Measurements from ENCODE around the gene TMEM255A.
A peak's percentile ranks its signal among the peaks of the same experiment; 100 is the strongest.
"Not testable (repeated sequence)": the region's sequence is repeated elsewhere in the genome, so short reads cannot be mapped to it uniquely, and the experiment has no call there.

Gene TMEM255A

DNA sequence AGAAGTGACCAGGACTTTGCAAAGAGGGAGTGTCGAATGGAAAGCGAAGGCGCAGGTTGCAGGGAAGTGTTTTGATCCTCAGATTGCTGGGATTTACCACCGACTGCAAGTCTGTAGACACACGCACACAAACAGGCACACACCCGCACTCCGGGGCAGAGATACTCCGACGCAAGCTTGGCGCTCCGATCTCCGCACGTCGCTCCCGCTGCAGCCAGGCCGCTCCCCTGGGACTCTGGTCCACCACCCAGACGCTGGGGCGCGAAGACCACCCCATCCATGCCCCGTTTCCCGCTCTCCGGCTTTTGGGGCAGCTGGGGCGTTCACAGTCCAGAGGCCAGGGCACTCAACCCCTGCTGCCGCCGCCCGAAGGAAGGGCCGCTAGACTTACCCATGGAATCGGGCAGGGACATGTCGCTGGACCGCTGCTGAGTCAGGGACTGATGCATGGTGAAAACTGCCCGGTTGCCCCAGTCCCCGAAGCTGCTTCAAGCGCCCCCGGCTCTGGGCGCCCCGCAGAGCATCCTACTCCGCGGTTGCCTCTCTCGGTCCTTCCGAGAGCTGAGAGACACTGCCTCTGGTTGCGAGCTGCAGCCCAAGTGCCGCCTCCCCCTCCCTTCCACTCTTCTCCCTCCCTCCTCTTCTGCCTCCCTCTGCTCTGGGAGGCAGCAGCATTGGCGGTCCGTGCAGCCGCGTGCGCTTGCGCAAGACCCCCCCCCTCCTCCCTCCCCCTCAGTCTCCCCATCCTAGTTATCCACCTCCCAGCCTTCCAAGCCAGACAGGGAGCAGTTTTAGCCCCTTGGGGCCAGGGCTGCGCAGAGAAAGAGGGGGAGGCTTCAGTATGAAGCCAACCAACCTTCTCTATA is at the start of gene TMEM255A:
TMEM255A (minus strand) TSS at position 601 of the 866 bp plus-strand sequence; CDS start at position 449, 152 bp downstream.
- DNase-seq (ENCODE audit: low read depth): no peak

DNA sequence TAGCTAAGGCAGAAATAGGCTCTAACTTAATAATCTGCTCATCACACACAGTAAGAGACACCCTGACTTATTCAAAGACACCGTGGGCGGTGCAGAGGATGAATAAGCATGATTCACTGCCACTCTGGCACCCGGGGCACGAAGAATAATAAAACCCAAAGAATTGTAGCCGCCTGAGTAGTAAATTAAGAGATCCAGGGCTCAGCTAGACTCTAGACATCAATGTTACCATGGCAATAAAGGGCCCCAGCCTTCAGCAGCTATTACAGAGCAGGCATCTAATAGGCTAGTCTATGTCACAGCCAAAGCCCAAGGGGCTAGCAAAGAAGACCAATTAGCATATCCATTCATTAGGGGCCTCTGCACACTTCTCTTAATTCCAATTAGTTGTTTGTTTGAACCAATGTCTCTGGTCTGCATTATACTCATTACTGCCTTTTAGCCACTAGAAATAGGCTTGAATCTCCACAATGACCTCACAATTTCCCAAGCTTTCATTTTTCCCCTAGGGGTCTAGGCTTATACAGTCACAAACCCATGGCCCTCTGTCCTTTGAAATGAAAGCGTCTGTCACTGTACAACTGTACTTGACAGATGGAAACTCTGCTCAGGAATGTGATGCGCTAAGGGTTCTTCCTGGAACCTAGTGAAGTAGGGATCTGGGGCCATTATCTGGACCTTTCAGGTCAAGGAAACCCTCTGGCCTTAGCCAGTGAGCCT is 47.6 kb upstream of the TMEM255A start:
- no peak for DNase-seq (ENCODE audit: low read depth)

DNA sequence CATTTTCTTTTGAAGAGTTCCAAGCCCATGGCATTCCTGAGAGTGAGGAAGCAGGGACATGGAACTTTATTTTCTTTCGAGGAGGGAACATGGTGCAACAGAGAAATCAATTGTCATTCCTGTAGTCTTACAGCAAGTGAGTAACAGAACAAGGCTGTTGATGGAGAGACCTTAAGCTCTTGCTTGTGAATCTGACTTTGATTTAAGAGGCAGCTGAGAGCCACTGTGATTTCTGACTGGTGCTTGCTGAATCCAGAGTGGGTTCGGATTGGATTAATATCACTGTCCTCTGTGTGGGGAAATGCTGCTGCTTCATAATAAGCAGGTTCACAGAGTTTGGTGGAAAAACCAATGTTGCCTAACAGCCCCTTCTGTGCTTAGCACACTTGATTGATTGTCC is 45.9 kb upstream of the TMEM255A start:
- no peak for DNase-seq (ENCODE audit: low read depth)

DNA sequence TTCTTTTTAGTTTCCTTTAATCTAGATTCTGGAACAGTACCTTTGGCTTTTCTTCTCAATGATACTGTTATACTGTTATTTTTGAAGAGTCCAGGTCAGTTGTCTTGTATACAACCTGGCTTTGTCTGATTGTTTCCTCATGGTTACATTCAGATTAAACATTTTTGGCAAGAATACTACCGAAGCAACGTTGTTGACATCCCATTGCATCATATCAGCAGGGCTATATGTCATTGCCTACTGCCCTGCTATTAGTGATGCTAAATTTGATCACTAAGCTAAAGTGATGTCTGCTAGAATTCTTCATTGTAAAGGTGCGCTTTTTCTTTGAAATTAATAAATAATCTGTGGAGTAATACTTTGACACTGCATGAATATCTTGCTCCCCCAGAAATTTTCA is 44.8 kb upstream of the TMEM255A start:
- no peak for DNase-seq (ENCODE audit: low read depth)

DNA sequence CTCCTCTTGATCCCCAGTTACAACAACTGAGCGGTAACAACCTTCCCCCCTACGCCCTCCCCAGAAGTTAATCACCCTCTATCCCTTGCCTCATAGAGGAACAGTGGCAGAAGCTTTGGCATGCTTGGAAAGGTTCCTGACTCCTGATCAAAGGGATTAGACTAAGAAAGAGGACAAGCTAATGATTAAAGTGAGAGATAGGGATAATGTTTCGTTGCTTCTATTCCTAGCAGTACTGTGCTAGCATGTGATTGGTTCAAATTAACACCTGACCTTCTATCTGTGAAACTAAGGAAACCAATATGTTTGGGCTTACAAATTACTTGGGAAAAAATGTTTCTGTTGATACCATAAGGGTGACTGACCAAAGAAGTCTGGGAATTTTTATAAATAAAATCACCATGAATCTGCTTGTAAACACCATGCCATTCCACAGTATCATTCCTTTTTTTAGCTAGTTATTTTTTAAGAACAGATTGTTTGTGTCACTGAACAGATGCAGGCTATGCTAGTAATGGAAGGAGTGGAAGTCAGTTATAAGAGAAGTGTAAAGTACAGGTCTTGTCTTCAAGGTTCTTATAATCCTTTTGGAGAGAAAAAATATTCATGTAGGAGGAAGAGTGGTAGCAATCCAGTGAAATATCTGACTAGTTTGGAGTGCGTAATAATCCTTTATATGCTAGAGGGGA is 39.3 kb upstream of the TMEM255A start:
- DNase-seq (ENCODE audit: low read depth): no peak

DNA sequence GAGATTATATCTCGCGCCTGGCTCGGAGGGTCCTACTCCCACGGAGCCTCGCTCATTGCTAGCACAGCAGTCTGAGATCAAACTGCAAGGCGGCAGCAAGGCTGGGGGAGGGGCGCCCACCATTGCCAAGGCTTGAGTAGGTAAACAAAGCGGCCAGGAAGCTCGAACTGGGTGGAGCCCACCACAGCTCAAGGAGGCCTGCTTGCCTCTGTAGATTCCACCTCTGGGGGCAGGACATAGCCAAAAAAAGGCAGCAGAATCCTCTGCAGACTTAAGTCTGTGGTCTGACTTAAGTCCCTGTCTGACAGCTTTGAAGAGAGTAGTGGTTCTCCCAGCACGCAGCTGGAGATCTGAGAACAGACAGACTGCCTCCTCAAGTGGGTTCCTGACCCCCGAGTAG is 33.3 kb upstream of the TMEM255A start:
- not testable (repeated sequence) for DNase-seq (ENCODE audit: low read depth)

DNA sequence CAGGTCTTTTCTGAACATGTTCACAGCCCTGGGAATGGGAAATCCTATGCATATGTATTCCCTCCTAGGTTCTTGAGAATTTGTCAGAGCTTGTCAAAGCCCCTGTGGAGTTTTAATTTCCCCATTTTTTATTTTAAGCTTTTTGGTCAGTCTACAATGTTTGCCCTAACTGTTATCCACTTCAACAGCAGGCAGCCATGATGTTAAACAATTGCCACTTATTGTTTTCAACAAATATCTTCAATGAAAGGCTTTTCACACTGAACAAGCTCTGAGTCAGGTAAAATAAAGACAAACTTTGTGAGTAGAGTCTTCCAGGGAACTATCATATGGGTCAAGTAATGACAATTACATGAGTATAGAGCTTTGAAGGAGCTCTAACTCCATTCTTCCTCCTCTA is 25.6 kb upstream of the TMEM255A start:
- no peak for DNase-seq (ENCODE audit: low read depth)

DNA sequence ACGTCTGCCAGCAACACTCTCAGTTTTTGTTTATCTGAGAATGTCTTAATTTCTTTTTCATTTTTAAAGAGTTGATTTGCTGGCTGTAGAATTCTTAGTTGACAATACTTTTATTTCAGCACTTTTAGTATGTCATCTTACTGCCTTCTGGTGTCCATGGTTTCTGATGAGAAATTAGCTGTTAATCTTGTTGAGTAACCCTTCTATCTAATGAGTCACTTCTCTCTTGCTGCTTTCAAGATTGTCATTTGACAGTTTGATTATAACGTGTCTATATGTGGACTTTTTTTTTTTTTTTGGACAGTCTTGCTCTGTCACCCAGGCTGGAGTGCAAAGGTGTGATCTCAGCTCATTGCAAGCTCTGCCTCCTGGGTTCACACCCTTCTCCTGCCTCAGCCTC is 24.0 kb upstream of the TMEM255A start:
- DNase-seq (ENCODE audit: low read depth): no peak

DNA sequence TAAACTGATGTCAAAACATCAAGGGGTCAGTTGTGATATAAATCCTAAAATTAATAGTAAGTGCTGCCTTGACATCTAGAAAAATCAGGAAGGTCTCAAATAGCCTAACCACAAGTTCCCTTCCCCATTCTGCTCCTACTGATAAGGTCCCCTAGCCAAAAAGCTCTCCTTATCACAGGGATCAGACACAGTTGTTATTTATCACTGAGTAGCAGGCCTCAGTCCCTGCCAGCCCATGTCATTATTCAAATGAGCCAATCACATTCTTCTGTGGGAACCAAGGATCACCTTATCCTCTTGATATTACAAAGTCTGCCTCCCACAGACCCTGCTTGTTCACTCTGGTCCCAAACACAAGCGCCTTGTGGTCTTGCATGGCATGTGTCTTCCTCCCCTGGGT is 23.3 kb upstream of the TMEM255A start:
- no peak for DNase-seq (ENCODE audit: low read depth)

DNA sequence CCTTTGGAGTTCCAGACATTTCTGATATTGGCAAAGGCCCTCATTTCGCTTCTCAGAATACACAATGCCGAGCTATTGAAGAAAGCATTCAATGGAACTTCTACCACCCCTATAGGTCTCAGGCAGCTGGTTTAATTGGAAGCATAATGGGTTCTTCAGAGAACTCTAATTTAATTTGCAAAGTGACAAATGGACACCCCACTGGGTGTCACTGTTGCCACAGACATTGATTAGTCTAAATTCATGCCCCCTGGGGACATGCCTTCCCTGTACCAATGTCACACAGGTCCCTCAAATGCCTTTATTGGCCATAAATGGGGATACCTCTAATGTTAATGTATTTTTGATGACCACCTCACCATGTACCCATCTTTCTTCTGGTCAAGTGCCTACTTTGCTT is 22.9 kb upstream of the TMEM255A start:
- DNase-seq (ENCODE audit: low read depth): no peak

DNA sequence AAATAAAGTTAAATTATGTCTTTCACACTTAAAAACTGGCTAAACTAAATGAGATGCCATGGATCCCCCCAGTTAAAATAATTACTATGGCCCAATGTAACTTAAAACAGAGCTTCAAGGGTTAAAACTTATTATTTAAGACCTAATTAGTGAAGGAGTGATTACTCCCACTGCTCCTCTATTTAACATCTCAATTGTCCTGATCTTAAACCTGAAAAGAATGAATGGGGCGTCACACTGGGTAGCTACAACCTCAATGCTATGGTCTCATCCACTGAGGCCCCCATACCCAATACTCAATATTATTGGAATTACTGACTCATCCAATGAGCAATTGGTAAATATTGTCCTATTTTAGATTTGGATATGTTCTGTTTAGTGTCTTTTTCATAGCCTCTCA is 21.1 kb upstream of the TMEM255A start:
- no peak for DNase-seq (ENCODE audit: low read depth)

DNA sequence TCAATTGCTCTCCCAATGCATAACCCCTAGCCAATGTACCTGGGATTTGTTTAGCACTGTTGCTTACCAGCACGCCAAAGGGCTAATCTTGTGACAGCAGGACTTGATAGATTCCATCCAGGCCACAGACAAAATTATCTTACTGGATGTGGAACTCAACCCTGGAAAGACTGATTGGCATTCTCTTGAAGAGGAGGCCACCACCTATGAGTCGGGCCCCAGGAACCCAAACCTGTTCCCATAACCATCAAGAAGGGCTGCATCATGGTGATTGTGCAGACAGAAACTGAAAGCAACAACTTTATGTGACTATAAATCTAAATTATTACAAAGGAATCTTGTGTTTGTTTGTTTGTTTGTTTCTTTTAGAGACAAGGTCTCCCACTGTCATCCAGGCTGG is 19.9 kb upstream of the TMEM255A start:
- no peak for DNase-seq (ENCODE audit: low read depth)

DNA sequence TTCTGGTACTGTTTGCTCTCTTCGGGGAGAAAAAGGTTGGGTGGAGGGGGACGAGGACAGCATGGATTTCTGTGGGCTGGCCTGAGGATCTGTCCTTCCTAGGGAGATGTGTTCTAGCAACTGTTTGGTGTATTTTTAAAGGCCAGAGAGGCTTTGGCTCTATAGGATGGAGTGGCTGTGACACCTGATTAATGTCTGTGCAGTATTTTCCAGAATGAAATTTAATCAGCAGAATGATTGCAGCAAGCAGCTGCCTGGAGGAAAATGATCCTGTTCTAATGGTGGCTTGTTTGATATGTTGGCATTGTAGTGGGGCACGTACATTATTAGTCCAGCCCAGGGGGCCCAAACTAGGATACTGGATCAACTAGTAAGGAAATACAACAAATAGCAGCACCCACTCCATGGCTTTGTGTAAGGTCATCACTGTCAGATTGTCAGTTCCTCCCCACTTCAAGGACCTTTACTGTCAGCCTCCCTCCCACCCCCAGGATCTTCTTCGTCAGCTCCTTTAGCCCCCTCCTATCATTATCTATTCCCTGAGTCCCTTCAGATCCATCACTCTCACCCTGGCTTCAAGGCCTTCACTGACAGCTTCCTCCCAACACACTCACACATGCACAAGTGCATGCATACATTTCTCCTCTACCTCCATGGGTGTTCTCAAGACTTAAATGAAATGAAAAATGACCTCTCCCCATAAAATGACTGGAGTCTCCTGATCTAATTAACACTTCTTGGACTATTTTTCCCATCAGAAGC is 10.4 kb upstream of the TMEM255A start:
- DNase-seq (ENCODE audit: low read depth): no peak

DNA sequence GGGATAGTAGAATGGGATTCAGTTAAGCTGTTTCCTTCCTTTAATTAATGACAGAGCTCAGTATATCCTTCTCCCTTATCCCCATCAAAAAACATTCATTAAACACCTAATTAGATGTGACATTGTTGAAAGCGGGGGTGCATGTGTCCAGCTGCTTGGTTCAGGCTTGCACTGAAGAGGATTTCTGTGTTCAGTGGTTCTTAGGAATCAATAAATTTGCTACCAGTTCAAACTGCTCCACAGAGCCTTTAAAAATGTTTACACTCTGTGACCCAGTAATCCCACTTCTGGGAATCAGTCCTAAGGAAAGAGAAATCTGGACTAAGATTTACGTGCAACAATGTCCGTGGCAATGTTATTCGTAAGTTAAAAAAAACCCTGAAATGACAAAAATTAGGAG is 7.2 kb upstream of the TMEM255A start:
- no peak for DNase-seq (ENCODE audit: low read depth)

DNA sequence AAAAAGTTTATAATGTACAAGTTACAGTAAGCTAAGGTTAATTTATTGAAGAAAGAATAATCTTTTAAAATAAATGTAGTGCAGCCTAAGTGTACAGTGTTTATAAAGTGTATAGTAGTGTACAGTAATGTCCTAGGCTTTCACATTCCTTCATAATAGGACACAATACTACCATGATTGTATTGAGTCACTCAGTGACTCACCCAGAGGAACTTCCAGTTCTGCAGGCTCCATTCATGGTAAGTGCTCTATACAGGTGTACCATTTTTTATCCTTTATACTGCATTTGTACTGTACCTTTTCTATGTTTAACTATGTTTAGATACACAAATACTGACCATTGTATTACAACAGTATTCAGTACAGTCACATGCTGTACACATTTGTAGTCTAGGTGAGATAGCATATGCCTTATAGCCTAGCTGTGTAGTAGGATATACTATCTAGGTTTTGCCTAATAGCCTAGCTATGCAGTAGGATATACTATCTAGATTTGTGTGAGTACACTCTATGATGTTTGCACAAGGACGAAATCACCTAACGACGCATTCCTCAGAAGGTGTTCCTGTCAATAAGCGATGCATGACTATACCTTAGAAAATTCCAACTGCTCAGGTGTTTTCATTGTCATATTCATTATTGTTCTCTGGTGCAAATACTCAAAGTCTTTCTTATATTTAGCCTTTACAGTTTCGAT is 5.5 kb upstream of the TMEM255A start:
- no peak for DNase-seq (ENCODE audit: low read depth)

DNA sequence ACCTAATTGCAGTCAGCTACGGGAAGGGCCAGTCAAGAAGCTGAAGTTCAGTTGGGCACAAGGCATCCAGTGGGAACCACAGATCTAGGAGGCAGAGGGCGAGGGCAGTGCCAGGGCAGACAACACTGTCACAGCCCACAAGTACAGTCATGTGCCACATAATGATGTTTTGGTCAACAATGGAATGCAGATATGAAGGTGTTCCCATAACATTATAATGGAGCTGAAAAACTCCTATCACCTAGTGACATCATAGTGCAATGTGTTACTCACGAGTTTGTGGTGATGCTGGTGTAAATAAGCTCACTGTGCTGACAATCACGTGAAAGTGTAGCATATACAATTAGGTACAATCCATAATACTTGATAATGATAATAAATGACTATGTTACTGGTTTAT is 4.5 kb upstream of the TMEM255A start:
- DNase-seq (ENCODE audit: low read depth): no peak

DNA sequence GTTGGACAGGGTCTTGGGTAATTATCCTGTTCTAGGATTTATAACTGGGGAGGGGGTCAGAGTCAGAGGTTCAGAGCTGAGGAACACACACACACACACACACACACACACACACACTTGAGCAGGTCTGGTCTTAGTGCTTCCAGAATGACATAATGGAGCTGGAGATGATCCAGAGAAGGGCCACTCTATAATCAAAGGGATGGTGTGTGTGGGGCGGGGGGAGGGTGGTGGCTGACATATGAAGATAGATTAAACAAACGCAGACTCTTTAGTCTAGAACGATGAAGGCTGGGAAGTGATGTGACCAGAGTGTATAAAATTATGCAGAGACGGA is 434 bp upstream of the TMEM255A start:
- no peak for DNase-seq (ENCODE audit: low read depth)

DNA sequence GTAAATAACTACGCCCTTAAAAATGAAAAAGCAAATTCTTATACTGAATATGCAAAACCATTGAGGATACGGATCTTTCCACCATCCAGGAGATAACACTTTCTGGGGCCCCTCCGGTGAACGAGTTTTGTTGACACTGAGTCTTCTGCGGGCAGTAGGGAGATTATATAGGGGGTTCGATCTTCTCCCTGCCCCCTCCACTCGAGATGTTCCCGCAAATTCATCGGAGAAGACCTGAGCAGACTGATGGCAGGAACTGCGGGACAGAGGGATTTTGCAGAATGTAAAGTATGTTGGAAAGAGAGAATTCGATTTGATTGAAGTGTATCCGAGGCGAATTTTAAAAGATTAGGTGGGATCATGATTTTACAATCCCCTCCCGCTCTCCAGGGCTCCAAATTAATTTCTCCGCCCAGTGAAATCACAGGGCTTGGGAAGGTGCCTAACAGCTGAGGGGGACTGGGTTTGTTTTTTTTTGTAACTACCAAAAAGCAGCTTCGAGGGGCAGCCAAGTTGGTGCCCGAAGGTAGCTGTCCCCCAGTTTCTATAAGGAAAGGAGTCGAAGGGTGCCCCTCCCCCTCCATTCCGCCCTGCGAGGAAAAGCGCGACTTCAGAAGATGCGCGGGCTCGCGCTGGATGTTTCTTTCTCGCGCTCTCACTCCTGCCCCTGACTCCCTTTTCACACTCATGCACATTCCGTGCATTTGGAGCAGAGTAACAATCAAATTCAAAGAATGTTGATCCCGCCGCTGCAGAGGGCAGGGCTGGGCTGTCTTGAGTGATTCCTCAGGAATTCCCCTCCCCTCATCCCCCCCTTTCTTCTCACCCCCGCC is 1.2 kb downstream of the TMEM255A start:
- no peak for DNase-seq (ENCODE audit: low read depth)

DNA sequence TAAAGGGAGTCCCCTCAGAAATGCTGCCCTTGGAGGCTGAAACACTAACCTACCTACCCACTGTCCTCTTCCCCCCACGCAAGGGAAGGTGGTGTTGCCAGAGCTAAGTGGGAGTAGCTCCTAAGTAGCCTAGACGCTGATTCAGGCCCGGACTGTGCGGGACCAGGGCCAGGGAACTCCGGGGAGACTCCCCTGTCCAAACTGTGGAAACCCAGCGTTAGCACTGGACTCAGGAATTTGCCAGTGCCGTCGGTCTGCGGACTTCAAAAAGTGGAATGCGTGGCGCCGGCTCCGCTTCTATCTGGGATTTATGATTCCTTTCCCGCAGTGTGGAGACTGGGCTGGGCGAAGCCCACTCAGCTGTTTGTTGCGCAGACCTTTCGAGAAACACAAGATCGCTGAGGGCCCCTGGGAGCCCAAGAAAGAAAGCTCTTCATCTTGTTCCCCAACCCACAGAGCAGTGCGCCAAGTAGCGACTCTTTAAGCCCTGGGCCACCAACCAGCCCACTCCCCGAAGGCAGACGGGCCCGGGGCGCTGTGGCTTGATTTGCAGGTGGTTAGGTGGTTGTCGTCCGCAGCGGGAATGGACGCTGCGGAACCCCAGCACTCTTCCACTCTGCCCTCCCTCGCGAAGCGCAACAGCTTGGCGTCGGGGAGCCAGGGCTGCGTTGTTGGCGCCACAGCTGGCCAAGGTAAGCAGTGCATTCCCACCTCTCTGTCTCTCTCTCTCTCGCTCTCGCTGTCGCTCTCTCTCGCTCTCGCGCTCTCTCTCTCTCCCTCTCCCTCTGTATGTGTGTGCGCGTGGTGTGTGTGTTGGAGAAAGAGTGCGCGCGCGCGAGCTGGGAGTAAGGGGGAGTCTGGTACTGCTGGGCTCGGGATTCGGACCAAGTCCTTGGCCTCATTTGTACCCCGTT is 2.0 kb downstream of the TMEM255A start:
- DNase-seq (ENCODE audit: low read depth): peak; percentile 55

DNA sequence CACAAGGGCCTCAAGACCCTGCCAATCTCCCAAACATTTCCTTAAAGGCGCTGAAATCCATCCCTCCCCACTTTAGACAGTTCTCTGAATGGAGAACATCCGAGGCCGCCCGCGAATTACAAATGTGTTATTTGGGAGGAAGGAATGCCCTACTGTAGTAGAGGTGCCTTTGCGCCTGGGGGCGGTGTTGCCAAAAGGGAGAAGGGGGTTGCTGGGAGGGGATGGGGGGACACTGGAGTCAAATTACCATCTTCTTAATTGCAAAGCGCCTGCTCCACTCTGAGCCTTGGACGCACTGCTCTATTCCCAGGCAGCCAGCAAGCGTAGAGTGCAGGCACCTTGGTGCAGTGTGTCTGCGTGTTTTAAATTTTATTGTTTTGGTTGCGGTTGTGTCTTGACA is 2.7 kb downstream of the TMEM255A start:
- no peak for DNase-seq (ENCODE audit: low read depth)

Data from activated T-helper 1 cell treated with Interleukin-2 at 50 U/mL for 16 hours (primary cell).